ENCODE measurements around the gene ACTL8. TPM values are rescaled to one million over a fixed set of nuclear protein-coding genes. Genes with fewer than 3 reads are reported as not detected.

ACTL8 gene
- total RNA-seq, 1 donor from 2014 or later, result not detected

DNA sequence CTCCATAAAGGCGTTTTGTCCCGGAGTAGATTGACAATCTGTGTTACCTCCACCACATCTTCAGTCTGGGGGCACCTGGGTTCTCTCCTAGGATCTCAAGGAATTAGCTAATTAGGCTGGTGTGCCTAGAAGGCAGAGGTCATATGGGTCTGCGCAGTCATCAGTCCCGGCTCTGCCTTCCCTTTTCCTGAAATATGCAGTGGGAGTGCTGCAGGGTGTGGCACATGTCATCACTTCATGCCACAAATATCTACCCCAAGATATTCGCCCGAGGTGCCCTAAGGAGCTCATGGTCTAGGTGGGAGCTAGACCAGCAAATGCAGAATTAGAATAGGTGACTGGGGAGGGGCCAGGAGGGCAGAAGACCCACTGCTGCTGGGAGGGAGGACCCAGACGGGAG lies 42.9 kb downstream of the ACTL8 start:
- H3K4me3 ChIP-seq (ENCODE audit: low read depth, low read length), result no peak overlapping the region
- no peak for FAIRE-seq
- TF ChIP-seq, protein P1, sequence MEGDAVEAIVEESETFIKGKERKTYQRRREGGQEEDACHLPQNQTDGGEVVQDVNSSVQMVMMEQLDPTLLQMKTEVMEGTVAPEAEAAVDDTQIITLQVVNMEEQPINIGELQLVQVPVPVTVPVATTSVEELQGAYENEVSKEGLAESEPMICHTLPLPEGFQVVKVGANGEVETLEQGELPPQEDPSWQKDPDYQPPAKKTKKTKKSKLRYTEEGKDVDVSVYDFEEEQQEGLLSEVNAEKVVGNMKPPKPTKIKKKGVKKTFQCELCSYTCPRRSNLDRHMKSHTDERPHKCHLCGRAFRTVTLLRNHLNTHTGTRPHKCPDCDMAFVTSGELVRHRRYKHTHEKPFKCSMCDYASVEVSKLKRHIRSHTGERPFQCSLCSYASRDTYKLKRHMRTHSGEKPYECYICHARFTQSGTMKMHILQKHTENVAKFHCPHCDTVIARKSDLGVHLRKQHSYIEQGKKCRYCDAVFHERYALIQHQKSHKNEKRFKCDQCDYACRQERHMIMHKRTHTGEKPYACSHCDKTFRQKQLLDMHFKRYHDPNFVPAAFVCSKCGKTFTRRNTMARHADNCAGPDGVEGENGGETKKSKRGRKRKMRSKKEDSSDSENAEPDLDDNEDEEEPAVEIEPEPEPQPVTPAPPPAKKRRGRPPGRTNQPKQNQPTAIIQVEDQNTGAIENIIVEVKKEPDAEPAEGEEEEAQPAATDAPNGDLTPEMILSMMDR (IDR thresholded peaks at IDR 0.05; ENCODE audit: insufficient read depth, low read length, severe bottlenecking), result no peak
- H3K27me3 ChIP-seq (ENCODE audit: control insufficient read depth, insufficient read depth, low read length), result no peaks in the 10 kb centered on the region
- DNase-seq (ENCODE audit: low read depth), result no peak
- H3K36me3 ChIP-seq (ENCODE audit: control insufficient read depth, insufficient read depth, low read length), result no peaks in the 10 kb centered on the region

DNA sequence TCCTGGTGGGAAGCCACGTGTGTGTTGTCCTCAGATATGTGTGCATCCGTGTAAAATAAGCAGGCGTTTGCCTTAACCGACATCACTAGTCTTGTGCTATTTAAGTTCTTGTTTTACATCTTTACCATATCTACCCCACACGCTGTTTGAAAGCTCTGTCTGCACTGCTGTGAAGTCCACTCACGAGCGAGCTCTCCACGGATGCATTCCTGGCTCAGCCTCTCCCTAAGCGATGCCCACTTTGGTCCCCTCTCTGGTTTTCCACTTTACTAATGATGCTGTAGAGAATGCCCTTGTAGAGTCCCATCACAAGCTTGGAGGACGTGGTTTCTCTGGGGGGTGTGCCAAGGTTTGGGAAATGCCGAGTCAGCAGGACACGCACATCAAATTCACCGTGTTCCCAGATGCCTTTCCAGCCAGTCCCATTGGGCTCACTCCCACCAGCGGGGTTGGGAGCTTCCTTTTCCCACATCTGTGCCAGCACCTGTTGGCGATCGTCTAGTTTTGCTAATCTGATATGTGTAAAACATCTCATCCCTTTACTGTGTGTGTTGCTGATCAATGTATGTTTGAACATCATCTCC lies 43.8 kb downstream of the ACTL8 start:
- Histone ChIP-seq H3K36me3 (ENCODE audit: control insufficient read depth, insufficient read depth, low read length) (no peaks in the 10 kb centered on the region), H3K4me3 (ENCODE audit: low read depth, low read length) (no peak overlapping the region), H3K27me3 (ENCODE audit: control insufficient read depth, insufficient read depth, low read length) (no peaks in the 10 kb centered on the region)
- TF ChIP-seq, protein P1 (IDR thresholded peaks at IDR 0.05; ENCODE audit: insufficient read depth, low read length, severe bottlenecking), result no peak
- FAIRE-seq (peak; percentile 28), DNase-seq (ENCODE audit: low read depth) (no peak)

DNA sequence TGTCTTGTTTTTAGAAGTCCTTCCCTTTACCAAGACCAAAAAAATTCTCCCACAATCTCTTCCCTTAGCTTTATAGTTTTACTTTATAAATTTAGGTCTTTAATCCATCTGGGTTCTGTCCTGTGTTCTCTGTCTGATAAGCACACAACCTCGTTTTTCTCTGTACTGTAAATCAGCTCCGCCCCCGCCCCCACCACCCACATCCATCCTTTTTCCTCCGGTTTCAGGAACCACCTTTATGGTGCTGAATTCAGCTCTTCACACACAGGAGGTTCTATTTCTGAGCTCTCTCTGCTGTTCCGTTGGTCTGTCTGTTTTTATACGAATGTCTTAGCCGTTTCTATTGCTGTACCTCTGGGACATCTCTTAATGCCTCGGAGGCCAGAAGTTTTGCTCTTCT lies 44.5 kb downstream of the ACTL8 start:
- FAIRE-seq (no peak), DNase-seq (ENCODE audit: low read depth) (no peak)
- H3K4me3 ChIP-seq (ENCODE audit: low read depth, low read length), result no peak overlapping the region
- no peaks in the 10 kb centered on the region for H3K27me3 ChIP-seq (ENCODE audit: control insufficient read depth, insufficient read depth, low read length)
- H3K36me3 ChIP-seq (ENCODE audit: control insufficient read depth, insufficient read depth, low read length), result no peaks in the 10 kb centered on the region
- TF ChIP-seq, protein P1 (IDR thresholded peaks at IDR 0.05; ENCODE audit: insufficient read depth, low read length, severe bottlenecking), result no peak

DNA sequence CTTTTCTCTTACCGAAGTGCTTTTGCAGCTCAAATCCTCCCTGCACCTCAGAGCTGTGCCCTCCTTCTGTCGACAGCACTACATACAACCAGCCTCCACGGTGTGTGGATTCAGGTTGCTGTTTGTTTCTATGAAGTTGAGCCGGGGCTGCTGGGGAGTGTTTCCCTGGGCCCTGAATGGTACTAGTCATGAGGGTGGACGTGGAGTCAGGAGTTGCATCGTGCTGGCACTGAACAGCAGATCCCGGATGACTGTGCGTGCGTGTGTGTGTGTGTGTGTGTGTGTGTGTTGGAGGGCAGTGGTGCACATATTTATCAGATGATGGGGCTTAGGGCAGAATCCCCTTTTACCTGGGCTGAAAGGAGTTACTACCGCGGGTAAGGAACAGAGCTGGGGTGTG lies 47.0 kb downstream of the ACTL8 start:
- no peaks in the 10 kb centered on the region for H3K36me3 ChIP-seq (ENCODE audit: control insufficient read depth, insufficient read depth, low read length)
- no peaks in the 10 kb centered on the region for H3K27me3 ChIP-seq (ENCODE audit: control insufficient read depth, insufficient read depth, low read length)
- TF ChIP-seq, protein P1 (IDR thresholded peaks at IDR 0.05; ENCODE audit: insufficient read depth, low read length, severe bottlenecking), result no peak
- DNase-seq (ENCODE audit: low read depth), result no peak
- no peak overlapping the region for H3K4me3 ChIP-seq (ENCODE audit: low read depth, low read length)
- no peak for FAIRE-seq

DNA sequence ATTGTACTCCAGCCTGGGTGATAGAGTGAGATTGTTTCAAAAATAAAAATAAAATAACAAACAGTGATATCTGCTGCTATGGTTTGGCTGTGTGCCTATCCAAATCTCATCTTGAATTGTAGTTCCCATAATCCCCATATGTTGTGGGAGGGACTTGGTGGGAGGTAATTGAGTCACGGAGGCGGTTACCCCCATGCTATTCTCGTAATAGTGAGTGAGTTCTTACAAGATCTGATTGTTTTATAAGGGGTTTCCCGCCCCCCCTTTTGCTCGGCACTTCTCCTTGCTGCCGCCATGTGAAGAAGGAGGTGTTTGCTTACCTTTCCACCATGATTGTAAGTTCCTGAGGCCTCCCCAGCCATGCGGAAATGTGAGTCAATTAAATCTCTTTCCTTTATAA lies 47.8 kb downstream of the ACTL8 start:
- no peak for FAIRE-seq

More for the DNA sequence above, 47.8 kb downstream of the ACTL8 start:
- H3K36me3 ChIP-seq (ENCODE audit: control insufficient read depth, insufficient read depth, low read length), result no peaks in the 10 kb centered on the region
- H3K27me3 ChIP-seq (ENCODE audit: control insufficient read depth, insufficient read depth, low read length), result no peaks in the 10 kb centered on the region
- DNase-seq (ENCODE audit: low read depth), result no peak
- H3K4me3 ChIP-seq (ENCODE audit: low read depth, low read length), result no peak overlapping the region
- TF ChIP-seq, protein P1 (IDR thresholded peaks at IDR 0.05; ENCODE audit: insufficient read depth, low read length, severe bottlenecking), result no peak

Measured in bronchial epithelial cell (primary cell).